Measurements from ENCODE around the gene FOXF1.

- TF ChIP-seq ZNF274 (IDR thresholded peaks at IDR 0.05; ENCODE audit: low read depth, low read length) (no peak), YY1 (IDR thresholded peaks at IDR 0.05; ENCODE audit: insufficient read depth, insufficient read length) (no peak)
Measured at GRCh38 chr16:86513471-86514277, 3.3 kb downstream of the FOXF1 start.

Measured in NT2/D1 (cell line).